ENCODE measurements around the gene MACROH2A2.
"Not testable (repeated sequence)": the region's sequence is repeated elsewhere in the genome, so short reads cannot be mapped to it uniquely, and the experiment has no call there.

The MACROH2A2 gene

GRCh38 chr10:70068925-70069324 is 16.3 kb downstream of the MACROH2A2 start:
- no peak for DNase-seq

- no peak for DNase-seq
Observed at GRCh38 chr10:70069346-70069745, 16.7 kb downstream of the MACROH2A2 start.

- no peak for DNase-seq
Observed at GRCh38 chr10:70070834-70071233, 18.2 kb downstream of the MACROH2A2 start.

GRCh38 chr10:70074165-70074564 is 21.5 kb downstream of the MACROH2A2 start:
- DNase-seq = no peak

- no peak for DNase-seq
Observed at GRCh38 chr10:70074971-70075370, 22.3 kb downstream of the MACROH2A2 start.

- DNase-seq = no peak
Observed at GRCh38 chr10:70078329-70078728, 25.7 kb downstream of the MACROH2A2 start.

- DNase-seq = no peak
Observed at GRCh38 chr10:70078937-70079336, 26.3 kb downstream of the MACROH2A2 start.

- not testable (repeated sequence) for DNase-seq
Observed at GRCh38 chr10:70080789-70081188, 28.1 kb downstream of the MACROH2A2 start.

- DNase-seq = no peak
Observed at GRCh38 chr10:70084189-70084588, 31.5 kb downstream of the MACROH2A2 start.

- DNase-seq = no peak
Observed at GRCh38 chr10:70085975-70086613, 33.4 kb downstream of the MACROH2A2 start.

GRCh38 chr10:70087616-70088307 is 35.1 kb downstream of the MACROH2A2 start:
- DNase-seq = no peak

GRCh38 chr10:70088308-70088698 is 35.7 kb downstream of the MACROH2A2 start:
- peak in 1 of 4 experiments; percentile 16 for DNase-seq

- DNase-seq = no peak
Observed at GRCh38 chr10:70090013-70090412, 37.4 kb downstream of the MACROH2A2 start.

- DNase-seq = no peak
Observed at GRCh38 chr10:70090951-70091350, 38.3 kb downstream of the MACROH2A2 start.

GRCh38 chr10:70092389-70092718 is 39.7 kb downstream of the MACROH2A2 start:
- no peak for DNase-seq

GRCh38 chr10:70093335-70093944 is 40.8 kb downstream of the MACROH2A2 start:
- DNase-seq = no peak

- DNase-seq = no peak
Observed at GRCh38 chr10:70094250-70094649, 41.6 kb downstream of the MACROH2A2 start.

- no peak for DNase-seq
Observed at GRCh38 chr10:70096016-70096704, 43.5 kb downstream of the MACROH2A2 start.

GRCh38 chr10:70096705-70097420 is 44.2 kb downstream of the MACROH2A2 start:
- no peak for DNase-seq

- DNase-seq = no peak
Observed at GRCh38 chr10:70097459-70097858, 44.8 kb downstream of the MACROH2A2 start.

- DNase-seq = no peak
Observed at GRCh38 chr10:70098271-70098670, 45.6 kb downstream of the MACROH2A2 start.

GRCh38 chr10:70101068-70101562 is 48.5 kb downstream of the MACROH2A2 start:
- not testable (repeated sequence) for DNase-seq

GRCh38 chr10:70101668-70102067 is 49.0 kb downstream of the MACROH2A2 start:
- no peak for DNase-seq

Measured in suppressor macrophage (primary cell).